Measurements from ENCODE around the gene STX10.

Gene STX10

DNA sequence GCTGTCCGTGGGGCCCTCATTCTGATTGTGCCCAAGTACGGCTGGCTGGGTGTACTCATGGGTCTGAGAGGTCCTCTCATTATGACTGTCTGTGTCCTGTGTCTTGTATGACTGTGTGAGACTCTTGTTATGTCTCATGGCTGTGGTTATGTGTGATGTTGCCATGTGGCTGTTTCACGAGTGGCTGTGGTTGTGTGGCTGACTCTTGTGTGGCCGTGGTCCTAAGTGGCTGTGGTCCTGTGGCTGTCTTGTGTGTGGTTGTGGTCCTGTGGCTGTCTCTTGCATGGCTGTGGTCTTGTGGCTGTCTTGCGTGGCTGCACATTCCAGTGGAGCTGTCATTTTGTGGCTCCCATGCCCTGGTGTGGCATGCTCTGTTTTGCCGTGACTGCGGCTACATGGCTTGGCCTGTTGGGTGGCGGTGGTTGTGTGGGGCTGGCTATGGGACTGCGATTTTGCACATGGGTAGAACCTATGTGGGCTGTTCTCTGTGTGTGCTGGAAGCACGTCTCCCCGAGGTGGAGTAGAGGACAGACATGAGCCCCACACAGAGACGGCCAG, 50.1 kb downstream of the STX10 start:
- DNase-seq: no peak

- DNase-seq: peak in 1 of 14 donors; percentile 35
These were observed 50.8 kb downstream of the STX10 start for GRCh38 chr19:13099073-13099999.

- no peak for DNase-seq
These were observed 51.7 kb downstream of the STX10 start for GRCh38 chr19:13098277-13099072.

- DNase-seq: no peak
These were observed 52.5 kb downstream of the STX10 start for GRCh38 chr19:13097463-13098258.

GRCh38 chr19:13097033-13097462, 53.1 kb downstream of the STX10 start:
- DNase-seq: no peak

- DNase-seq: no peak
These were observed 53.9 kb downstream of the STX10 start for GRCh38 chr19:13095934-13096927.

- DNase-seq: no peak
These were observed 54.8 kb downstream of the STX10 start for GRCh38 chr19:13095393-13095784.

- no peak for DNase-seq
These were observed 55.3 kb downstream of the STX10 start for GRCh38 chr19:13094771-13095392.

DNA sequence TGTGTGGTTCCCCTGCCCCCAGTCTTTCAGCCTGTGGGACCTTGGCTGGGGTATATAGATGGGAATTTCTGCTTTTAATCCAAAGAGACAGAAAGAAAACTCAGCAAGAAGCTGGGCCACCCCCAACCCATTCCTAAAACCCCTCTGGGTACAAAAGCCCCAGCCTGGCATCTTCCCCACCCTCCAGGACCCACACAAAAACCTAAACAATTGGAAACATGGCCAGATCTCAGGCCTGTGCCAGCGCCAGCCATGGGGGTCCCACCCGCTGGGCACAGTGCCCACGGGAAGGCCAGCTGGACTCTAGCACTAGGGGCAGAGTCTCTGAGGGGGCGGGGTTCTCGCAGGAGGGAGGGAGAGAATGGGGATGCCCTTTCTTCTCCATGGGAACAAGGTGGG, 56.1 kb downstream of the STX10 start:
- no peak for DNase-seq

Data from C1 segment of cervical spinal cord (tissue), 14 donors.